SKM-1 treated with dmso at 0.1 percent for 144 hours (cell line): ENCODE measurements around the gene GPX6.
"Not testable (repeated sequence)": the region's sequence is repeated elsewhere in the genome, so short reads cannot be mapped to it uniquely, and the experiment has no call there.

ENCODE experiments used
- DNase-seq: peaks from one replicate; lab custom pipeline; 2025; ENCODE audit not compliant: unreplicated experiment; lab: John Stamatoyannopoulos, UW

GPX6 gene

GRCh38 chr6:28525496-28526039 lies 10.0 kb upstream of the GPX6 start, which contains the start of gene GPX5:
Gene GPX5 (plus strand): TSS chr6:28525881. CDS start chr6:28526014, 133 bp downstream.
- DNase-seq, result no peak

- DNase-seq, result no peak
Measured at GRCh38 chr6:28523241-28523622, 7.6 kb upstream of the GPX6 start.

GRCh38 chr6:28522594-28523240 lies 7.1 kb upstream of the GPX6 start:
- no peak for DNase-seq

- DNase-seq, result no peak
Measured at GRCh38 chr6:28517964-28518363, 2.4 kb upstream of the GPX6 start.

GRCh38 chr6:28512387-28512786 lies 3.2 kb downstream of the GPX6 start:
- not testable (repeated sequence) for DNase-seq

- no peak for DNase-seq
Measured at GRCh38 chr6:28511628-28512300, 3.8 kb downstream of the GPX6 start.

- no peak for DNase-seq
Measured at GRCh38 chr6:28506807-28507475, 8.7 kb downstream of the GPX6 start.

GRCh38 chr6:28505733-28506132 lies 9.9 kb downstream of the GPX6 start:
- no peak for DNase-seq

GRCh38 chr6:28502709-28503305 lies 12.8 kb downstream of the GPX6 start:
- not testable (repeated sequence) for DNase-seq

GRCh38 chr6:28502136-28502535 lies 13.5 kb downstream of the GPX6 start:
- DNase-seq, result not testable (repeated sequence)

- no peak for DNase-seq
Measured at GRCh38 chr6:28501259-28501658, 14.3 kb downstream of the GPX6 start.

- DNase-seq, result no peak
Measured at GRCh38 chr6:28497893-28498292, 17.7 kb downstream of the GPX6 start.

GRCh38 chr6:28497306-28497705 lies 18.3 kb downstream of the GPX6 start:
- no peak for DNase-seq

- no peak for DNase-seq
Measured at GRCh38 chr6:28496099-28496779, 19.4 kb downstream of the GPX6 start.

GRCh38 chr6:28491984-28492317 lies 23.6 kb downstream of the GPX6 start:
- DNase-seq, result no peak

GRCh38 chr6:28490205-28490890 lies 25.2 kb downstream of the GPX6 start:
- no peak for DNase-seq

GRCh38 chr6:28489366-28490204 lies 26.0 kb downstream of the GPX6 start:
- peak; percentile 41 for DNase-seq

- peak; percentile 12 for DNase-seq
Measured at GRCh38 chr6:28488916-28489365, 26.7 kb downstream of the GPX6 start.

- no peak for DNase-seq
Measured at GRCh38 chr6:28486988-28487742, 28.4 kb downstream of the GPX6 start.
